DOHH2 (cell line): Measurements from ENCODE around the gene GRID2.

Source experiments
- H3F3A ChIP-seq: fragments of 200-600 bp; sonication (generic), shearing (Covaris generic); 2 replicates; pipeline ENCODE4 v1.6.0; 2016; ENCODE audit warnings: antibody characterized with exemption, mild to moderate bottlenecking; ENCODE audit not compliant: control insufficient read depth, insufficient read depth
- H3K27ac ChIP-seq: fragments of 200-600 bp; sonication (generic); 2 replicates; pipeline ENCODE4 v1.5.1; 2014; ENCODE audit warnings: low read depth, mild to moderate bottlenecking, low read length, moderate library complexity
- H3K27me3 ChIP-seq: fragments of 200-600 bp; sonication (generic); 2 replicates; pipeline ENCODE4 v1.6.1; 2014; ENCODE audit warnings: mild to moderate bottlenecking, low read length, mixed read lengths; ENCODE audit not compliant: control insufficient read depth
- H3K36me3 ChIP-seq: fragments of 200-600 bp; sonication (generic); 2 replicates; pipeline ENCODE4 v1.6.1; 2014; ENCODE audit warnings: mild to moderate bottlenecking, low read length, moderate library complexity, mixed read lengths; ENCODE audit not compliant: control insufficient read depth
- H3K4me1 ChIP-seq: fragments of 200-600 bp; sonication (generic); 2 replicates; pipeline ENCODE4 v1.6.1; 2014; ENCODE audit warnings: mild to moderate bottlenecking, low read length, mixed read lengths; ENCODE audit not compliant: control insufficient read depth
- H3K4me2 ChIP-seq: fragments of 200-600 bp; sonication (generic); 2 replicates; pipeline ENCODE4 v1.6.0; 2014; ENCODE audit warnings: mild to moderate bottlenecking, low read length, moderate library complexity
- H3K4me3 ChIP-seq: fragments of 200-600 bp; sonication (generic); 2 replicates; pipeline ENCODE4 v1.5.1; 2014; ENCODE audit warnings: mild to moderate bottlenecking, low read length, mixed read lengths
- H3K79me2 ChIP-seq: fragments of 200-600 bp; sonication (generic); 2 replicates; pipeline ENCODE4 v1.6.1; 2014; ENCODE audit warnings: mild to moderate bottlenecking, low read length, mixed read lengths; ENCODE audit not compliant: control insufficient read depth
- H3K9me2 ChIP-seq: fragments of 200-600 bp; sonication (generic); replicated peaks from 2 replicates; pipeline ENCODE4 v1.6.1; 2014; ENCODE audit warnings: mild to moderate bottlenecking, low read length, mixed read lengths; ENCODE audit not compliant: control insufficient read depth
- H3K9me3 ChIP-seq: fragments of 200-600 bp; sonication (generic); 2 replicates; pipeline ENCODE4 v1.6.1; 2014; ENCODE audit warnings: antibody characterized with exemption, low read length, mixed read lengths; ENCODE audit not compliant: control insufficient read depth, insufficient read depth
- H4K20me1 ChIP-seq: fragments of 200-600 bp; sonication (generic); 2 replicates; pipeline ENCODE4 v1.6.0; 2014; ENCODE audit warnings: low read depth, mild to moderate bottlenecking, antibody characterized with exemption, low read length, moderate library complexity; ENCODE audit not compliant: control insufficient read depth, insufficient read depth
- EZH2phosphoT487 ChIP-seq: fragments of 200-600 bp; sonication (generic); IDR thresholded peaks from 2 replicates; pipeline ENCODE4 v1.6.1; 2017; ENCODE audit warnings: borderline replicate concordance, mild to moderate bottlenecking, antibody characterized with exemption, low read length, moderate library complexity, mixed read lengths
- TF ChIP-seq, protein P1 (sequence below): fragments of 200-600 bp; sonication (generic); IDR thresholded peaks from one replicate; pipeline ENCODE4 v1.5.1; 2014; ENCODE audit warnings: antibody characterized with exemption, mild to moderate bottlenecking, low read depth, low read length; ENCODE audit not compliant: poor library complexity, severe bottlenecking

Gene GRID2

DNA sequence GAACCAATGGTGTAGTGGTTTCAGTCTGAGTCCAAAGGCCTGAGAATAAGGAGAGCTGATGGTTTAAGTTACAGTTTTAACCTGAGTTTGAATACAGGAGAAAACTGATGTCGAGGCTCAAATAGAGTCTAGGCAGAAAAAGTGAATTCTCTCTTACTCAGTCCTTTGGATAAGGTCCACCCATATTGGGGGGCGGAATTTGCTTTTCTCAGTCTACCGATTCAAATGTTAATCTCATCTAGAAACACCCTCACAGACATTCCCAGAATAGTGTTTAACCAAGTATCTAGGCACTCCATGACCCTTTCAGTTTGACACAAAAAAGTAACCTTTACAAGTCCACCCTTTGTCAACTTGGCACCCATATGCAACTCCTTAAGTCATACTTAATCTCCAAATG is 216.0 kb downstream of the GRID2 start:
- H4K20me1 ChIP-seq, result no peaks in the 10 kb centered on the region
- no peaks in the 10 kb centered on the region for H3K27me3 ChIP-seq
- H3K9me2 ChIP-seq, result no peaks in the 10 kb centered on the region
- no peaks in the 10 kb centered on the region for H3K36me3 ChIP-seq
- no peaks in the 10 kb centered on the region for H3K4me1 ChIP-seq
- H3K4me3 ChIP-seq, result no peak overlapping the region
- no peaks in the 10 kb centered on the region for H3K9me3 ChIP-seq
- H3K79me2 ChIP-seq, result no peaks in the 10 kb centered on the region
- H3K27ac ChIP-seq, result no peak overlapping the region
- no peaks in the 10 kb centered on the region for H3F3A ChIP-seq
- H3K4me2 ChIP-seq, result no peak overlapping the region
- no peak for TF ChIP-seq EZH2phosphoT487
- TF ChIP-seq, protein P1, sequence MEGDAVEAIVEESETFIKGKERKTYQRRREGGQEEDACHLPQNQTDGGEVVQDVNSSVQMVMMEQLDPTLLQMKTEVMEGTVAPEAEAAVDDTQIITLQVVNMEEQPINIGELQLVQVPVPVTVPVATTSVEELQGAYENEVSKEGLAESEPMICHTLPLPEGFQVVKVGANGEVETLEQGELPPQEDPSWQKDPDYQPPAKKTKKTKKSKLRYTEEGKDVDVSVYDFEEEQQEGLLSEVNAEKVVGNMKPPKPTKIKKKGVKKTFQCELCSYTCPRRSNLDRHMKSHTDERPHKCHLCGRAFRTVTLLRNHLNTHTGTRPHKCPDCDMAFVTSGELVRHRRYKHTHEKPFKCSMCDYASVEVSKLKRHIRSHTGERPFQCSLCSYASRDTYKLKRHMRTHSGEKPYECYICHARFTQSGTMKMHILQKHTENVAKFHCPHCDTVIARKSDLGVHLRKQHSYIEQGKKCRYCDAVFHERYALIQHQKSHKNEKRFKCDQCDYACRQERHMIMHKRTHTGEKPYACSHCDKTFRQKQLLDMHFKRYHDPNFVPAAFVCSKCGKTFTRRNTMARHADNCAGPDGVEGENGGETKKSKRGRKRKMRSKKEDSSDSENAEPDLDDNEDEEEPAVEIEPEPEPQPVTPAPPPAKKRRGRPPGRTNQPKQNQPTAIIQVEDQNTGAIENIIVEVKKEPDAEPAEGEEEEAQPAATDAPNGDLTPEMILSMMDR, result no peak

DNA sequence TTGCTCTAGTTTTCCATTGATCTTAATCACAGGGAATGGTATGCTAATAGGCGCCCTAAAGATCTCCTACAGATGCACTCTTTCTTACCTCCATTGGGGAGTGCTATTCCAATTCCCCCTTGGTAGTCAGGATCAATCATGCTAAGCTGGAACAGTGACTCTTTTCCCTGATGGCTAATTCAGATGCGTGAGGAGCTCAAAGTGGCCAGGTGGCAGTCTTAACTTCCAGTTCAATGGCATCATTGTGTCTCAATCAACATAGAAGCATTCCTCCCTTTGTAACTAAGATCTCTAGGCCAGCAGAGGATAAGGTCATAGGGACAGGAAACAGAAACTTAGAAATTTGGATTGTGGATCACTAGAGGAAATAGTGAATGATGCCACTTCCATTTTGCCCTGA is 216.8 kb downstream of the GRID2 start:
- no peaks in the 10 kb centered on the region for H4K20me1 ChIP-seq
- no peak overlapping the region for H3K4me3 ChIP-seq
- no peak overlapping the region for H3K4me2 ChIP-seq
- no peaks in the 10 kb centered on the region for H3K9me2 ChIP-seq
- H3K79me2 ChIP-seq, result no peaks in the 10 kb centered on the region
- H3F3A ChIP-seq, result no peaks in the 10 kb centered on the region
- H3K4me1 ChIP-seq, result no peaks in the 10 kb centered on the region
- H3K9me3 ChIP-seq, result no peaks in the 10 kb centered on the region
- no peaks in the 10 kb centered on the region for H3K36me3 ChIP-seq
- H3K27me3 ChIP-seq, result no peaks in the 10 kb centered on the region
- TF ChIP-seq, protein P1, result no peak
- no peak for TF ChIP-seq EZH2phosphoT487
- H3K27ac ChIP-seq, result no peak overlapping the region

DNA sequence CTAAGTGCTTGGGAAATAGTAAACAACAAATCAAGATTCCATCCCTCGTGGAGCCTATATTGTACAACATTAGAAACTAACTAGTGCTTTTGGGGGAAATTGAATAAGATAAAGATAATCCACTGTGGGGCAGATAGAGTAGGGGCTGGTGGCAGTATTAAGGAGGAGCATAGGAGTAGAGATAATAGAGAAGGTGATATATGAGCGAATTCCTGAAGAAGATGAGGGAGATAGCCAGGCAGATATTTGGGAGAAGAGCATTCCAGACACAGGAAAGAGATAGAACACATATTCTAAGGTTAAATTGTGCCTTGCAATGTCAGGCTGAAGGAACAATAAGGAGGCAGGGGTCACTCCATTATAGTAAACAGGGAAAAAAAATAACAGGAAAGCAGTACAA is 218.2 kb downstream of the GRID2 start:
- TF ChIP-seq, protein P1, result no peak
- TF ChIP-seq EZH2phosphoT487, result no peak

DNA sequence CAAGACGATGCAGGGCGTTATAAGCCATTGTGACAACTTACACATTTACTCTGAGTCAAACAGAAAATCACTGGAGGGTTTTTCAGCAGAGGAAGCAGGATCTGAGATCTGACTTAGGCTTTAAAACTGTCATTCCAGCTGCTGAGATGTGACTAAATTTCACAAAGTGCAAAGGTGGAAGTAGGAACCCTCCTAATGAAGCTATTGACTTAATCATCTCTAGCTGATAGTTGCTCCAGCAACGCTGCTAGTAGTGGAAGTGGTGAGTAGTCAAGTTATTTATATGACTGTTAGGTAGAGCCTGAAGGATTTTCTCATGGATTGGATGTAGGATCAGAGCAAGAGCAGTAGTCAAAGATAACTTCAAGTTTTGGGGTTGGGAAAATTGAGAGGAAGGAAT is 218.6 kb downstream of the GRID2 start:
- H3K4me3 ChIP-seq, result no peak overlapping the region
- no peaks in the 10 kb centered on the region for H3K36me3 ChIP-seq
- no peak for TF ChIP-seq EZH2phosphoT487
- TF ChIP-seq, protein P1, result no peak
- H4K20me1 ChIP-seq, result no peaks in the 10 kb centered on the region
- no peaks in the 10 kb centered on the region for H3K79me2 ChIP-seq
- no peaks in the 10 kb centered on the region for H3K4me1 ChIP-seq
- no peaks in the 10 kb centered on the region for H3K9me3 ChIP-seq
- no peaks in the 10 kb centered on the region for H3K9me2 ChIP-seq
- no peaks in the 10 kb centered on the region for H3F3A ChIP-seq
- no peak overlapping the region for H3K4me2 ChIP-seq
- H3K27me3 ChIP-seq, result no peaks in the 10 kb centered on the region
- H3K27ac ChIP-seq, result no peak overlapping the region

More for the DNA sequence above, 218.2 kb downstream of the GRID2 start:
- H3F3A ChIP-seq, result no peaks in the 10 kb centered on the region
- H3K9me2 ChIP-seq, result no peaks in the 10 kb centered on the region
- no peaks in the 10 kb centered on the region for H3K36me3 ChIP-seq
- no peaks in the 10 kb centered on the region for H3K27me3 ChIP-seq
- H3K27ac ChIP-seq, result no peak overlapping the region
- H4K20me1 ChIP-seq, result no peaks in the 10 kb centered on the region
- H3K79me2 ChIP-seq, result no peaks in the 10 kb centered on the region
- H3K4me2 ChIP-seq, result no peak overlapping the region
- no peaks in the 10 kb centered on the region for H3K4me1 ChIP-seq
- no peak overlapping the region for H3K4me3 ChIP-seq
- no peaks in the 10 kb centered on the region for H3K9me3 ChIP-seq
